GM12865 (cell line): ENCODE results near the gene HSF2BP.
"Not testable (repeated sequence)": the region's sequence is repeated elsewhere in the genome, so short reads cannot be mapped to it uniquely, and the experiment has no call there.

Experiments
- DNase-seq: peaks from one replicate; pipeline ENCODE4 v3.0.0; 2010; ENCODE audit warnings: low read depth
- H3K4me3 ChIP-seq: 2 replicates; pipeline ENCODE4 v1.5.1; 2011; ENCODE audit warnings: mild to moderate bottlenecking, low read depth, low read length, control low read depth

Gene HSF2BP

GRCh38 chr21:43503075-43503750 is 156.1 kb downstream of the HSF2BP start:
- not testable (repeated sequence) for H3K4me3 ChIP-seq, DNase-seq

- not testable (repeated sequence) for DNase-seq, H3K4me3 ChIP-seq
Measured at GRCh38 chr21:43502407-43503071, 156.7 kb downstream of the HSF2BP start.

- DNase-seq, H3K4me3 ChIP-seq: not testable (repeated sequence)
Measured at GRCh38 chr21:43498924-43499323, 160.4 kb downstream of the HSF2BP start.

GRCh38 chr21:43498065-43498464 is 161.2 kb downstream of the HSF2BP start:
- DNase-seq, H3K4me3 ChIP-seq: not testable (repeated sequence)

GRCh38 chr21:43494279-43495012 is 164.8 kb downstream of the HSF2BP start:
- H3K4me3 ChIP-seq, DNase-seq: not testable (repeated sequence)

GRCh38 chr21:43493471-43493870 is 165.8 kb downstream of the HSF2BP start:
- not testable (repeated sequence) for DNase-seq

GRCh38 chr21:43488235-43488634 is 171.1 kb downstream of the HSF2BP start:
- DNase-seq, H3K4me3 ChIP-seq: not testable (repeated sequence)

More at GRCh38 chr21:43493471-43493870, 165.8 kb downstream of the HSF2BP start:
- H3K4me3 ChIP-seq, result not testable (repeated sequence)

- not testable (repeated sequence) for DNase-seq
Measured at GRCh38 chr21:43486051-43486450, 173.2 kb downstream of the HSF2BP start.

GRCh38 chr21:43485016-43485415 is 174.3 kb downstream of the HSF2BP start:
- DNase-seq, H3K4me3 ChIP-seq: not testable (repeated sequence)

More at GRCh38 chr21:43486051-43486450, 173.2 kb downstream of the HSF2BP start:
- not testable (repeated sequence) for H3K4me3 ChIP-seq

- H3K4me3 ChIP-seq, DNase-seq: not testable (repeated sequence)
Measured at GRCh38 chr21:43479197-43479596, 180.1 kb downstream of the HSF2BP start.
